Measurements from ENCODE around the gene DEGS1. TPM values are rescaled to one million over a fixed set of nuclear protein-coding genes. Genes with fewer than 3 reads are reported as not detected.

The DEGS1 gene
- total RNA-seq, 1 experiment from 2014 or later = 92.2 TPM

DNA sequence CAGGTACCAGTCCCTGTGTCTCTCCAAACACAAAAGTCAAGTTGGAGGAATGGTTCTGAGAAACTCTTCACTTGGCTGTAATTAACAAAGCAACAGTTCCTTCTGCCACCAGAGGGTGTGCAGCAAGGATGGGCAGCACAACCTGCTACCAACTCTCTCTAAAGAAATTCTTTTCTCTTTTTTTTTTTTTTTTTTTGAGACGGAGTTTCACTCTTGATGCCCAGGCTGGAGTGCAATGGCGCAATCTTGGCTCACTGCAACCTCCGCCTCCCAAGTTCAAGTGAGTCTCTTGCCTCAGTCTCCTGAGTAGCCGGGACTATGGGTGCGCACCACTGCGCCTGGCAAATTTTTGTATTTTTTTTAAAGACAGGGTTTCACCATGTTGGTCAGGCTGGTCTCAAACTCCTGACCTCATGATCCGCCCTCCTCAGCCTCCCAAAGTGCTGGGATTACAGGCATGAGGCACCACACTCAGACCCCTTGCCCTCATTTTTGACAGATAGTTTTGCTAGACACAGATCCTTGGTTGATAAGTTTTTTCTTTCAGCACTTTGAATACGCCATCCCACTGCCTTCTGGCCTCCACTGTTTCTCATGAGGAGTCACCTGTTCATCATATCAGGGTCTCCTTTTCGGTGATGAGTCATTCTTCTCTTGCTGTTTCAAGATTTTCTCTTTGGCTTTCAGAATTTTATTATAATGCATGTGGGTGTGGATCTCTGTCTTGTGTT is 12.1 kb upstream of the DEGS1 start:
- no peaks in the 10 kb centered on the region for H3K9me3 ChIP-seq (replicated peaks)
- no peak overlapping the region for H3K4me3 ChIP-seq
- no peaks in the 10 kb centered on the region; the same call in 1 of the 2 replicates for H3K4me1 ChIP-seq
- no peaks in the 10 kb centered on the region for H3K27me3 ChIP-seq
- no peak overlapping the region for H3K27ac ChIP-seq
- H3K36me3 ChIP-seq = no peaks in the 10 kb centered on the region
- DNase-seq = no peak

DNA sequence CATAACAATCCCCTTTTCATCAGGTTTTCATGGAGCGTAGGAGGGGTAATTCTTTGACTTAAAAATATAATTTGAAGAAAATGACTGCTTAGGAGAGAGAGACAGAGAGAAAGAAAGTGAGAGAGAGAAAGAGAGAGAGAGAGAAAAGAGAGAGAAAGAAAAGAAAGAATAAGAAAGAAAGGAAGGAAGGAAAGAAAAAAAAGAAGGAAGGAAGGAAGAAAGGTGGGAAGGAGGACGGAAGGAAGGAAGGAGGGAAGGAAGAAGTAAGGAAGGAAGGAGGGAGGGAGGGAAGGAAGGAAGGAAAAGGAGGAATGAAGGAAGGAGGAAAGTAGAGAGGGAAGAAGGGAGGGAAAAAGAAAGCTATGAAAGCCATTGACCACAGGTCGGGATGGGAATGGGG is 10.8 kb upstream of the DEGS1 start:
- Histone ChIP-seq H3K27me3 (no peaks in the 10 kb centered on the region), H3K27ac (no peak overlapping the region), H3K4me1 (no peaks in the 10 kb centered on the region; the same call in 1 of the 2 replicates), H3K36me3 (no peaks in the 10 kb centered on the region), H3K4me3 (no peak overlapping the region), H3K9me3 (replicated peaks) (no peaks in the 10 kb centered on the region)
- DNase-seq = no peak

DNA sequence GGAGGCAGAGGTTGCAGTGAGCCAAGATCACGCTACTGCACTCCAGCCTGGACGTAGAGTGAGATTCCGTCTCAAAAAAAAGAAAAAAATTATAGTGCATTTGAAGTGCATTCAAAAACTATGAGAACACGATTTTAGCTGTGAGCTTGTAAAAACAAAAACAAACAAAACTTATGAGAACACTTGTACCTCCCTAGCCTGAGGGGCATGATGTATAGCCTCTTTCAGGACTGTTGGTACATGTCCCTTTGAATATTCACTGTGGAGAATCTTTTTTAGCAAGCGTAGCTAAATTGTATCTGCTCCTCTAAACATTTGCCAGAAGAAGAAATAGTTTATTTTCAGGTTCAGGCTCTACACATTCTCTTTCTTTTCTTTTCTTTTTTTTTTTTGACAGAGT is 9.5 kb upstream of the DEGS1 start:
- Histone ChIP-seq H3K27ac (no peak overlapping the region), H3K4me3 (no peak overlapping the region), H3K36me3 (no peaks in the 10 kb centered on the region), H3K27me3 (no peaks in the 10 kb centered on the region), H3K4me1 (no peaks in the 10 kb centered on the region; the same call in 1 of the 2 replicates), H3K9me3 (replicated peaks) (no peaks in the 10 kb centered on the region)
- no peak for DNase-seq

DNA sequence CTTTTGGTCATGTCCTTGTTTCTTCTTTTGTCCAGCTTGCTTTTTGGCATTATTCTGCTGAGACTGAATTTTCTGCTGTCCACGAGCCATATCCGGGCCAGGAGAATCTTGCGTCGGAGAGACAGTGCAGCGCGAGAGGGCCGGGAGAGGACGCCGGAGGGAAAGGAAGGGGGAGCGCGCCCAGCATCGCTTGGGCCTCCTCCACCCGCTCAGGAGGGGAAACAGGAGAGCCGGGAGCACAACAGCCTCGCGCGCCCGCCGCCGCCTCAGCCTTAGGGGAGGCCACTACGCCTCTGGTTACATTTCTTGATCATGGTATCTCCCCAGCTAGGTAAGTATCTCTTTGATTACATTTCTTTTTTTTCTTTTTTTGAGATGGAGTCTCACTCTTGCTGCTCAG is 7.4 kb upstream of the DEGS1 start:
- no peak overlapping the region for H3K4me3 ChIP-seq
- H3K9me3 ChIP-seq (replicated peaks) = no peaks in the 10 kb centered on the region
- H3K4me1 ChIP-seq = no peaks in the 10 kb centered on the region; the same call in 1 of the 2 replicates
- H3K27me3 ChIP-seq = no peaks in the 10 kb centered on the region
- H3K27ac ChIP-seq = no peak overlapping the region
- DNase-seq = no peak
- H3K36me3 ChIP-seq = no peaks in the 10 kb centered on the region

DNA sequence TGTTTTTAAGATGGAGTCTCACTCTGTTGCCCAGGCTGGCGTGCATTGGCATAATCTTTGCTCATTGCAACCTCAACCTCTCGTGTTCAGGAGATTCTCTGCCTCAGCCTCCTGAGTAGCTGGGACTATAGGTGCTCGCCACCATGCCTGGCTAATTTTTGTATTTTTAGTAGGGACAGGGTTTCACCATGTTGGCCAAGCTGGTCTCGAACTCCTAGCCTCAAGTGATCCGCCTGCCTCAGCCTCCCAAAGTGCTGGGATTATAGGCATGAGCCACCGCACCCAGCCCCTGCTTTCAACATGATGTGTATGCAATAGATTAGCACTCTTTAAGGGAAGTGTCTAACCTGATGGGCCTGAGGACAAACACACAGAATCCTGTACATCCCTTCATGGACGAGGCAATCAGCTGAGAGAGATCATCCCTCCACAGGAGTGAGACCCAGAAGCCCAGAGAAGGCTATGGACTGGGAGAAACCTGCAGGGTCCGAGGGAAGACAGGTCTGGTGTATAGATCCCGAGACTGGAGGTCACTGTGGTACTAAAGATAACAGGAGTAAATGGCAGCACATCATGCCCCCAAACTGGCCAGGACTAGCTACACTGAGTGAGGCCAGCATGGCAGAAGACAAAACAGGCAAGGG is 5.6 kb upstream of the DEGS1 start:
- Histone ChIP-seq H3K9me3 (replicated peaks) (no peaks in the 10 kb centered on the region), H3K27ac (no peak overlapping the region), H3K4me1 (no peaks in the 10 kb centered on the region), H3K36me3 (no peaks in the 10 kb centered on the region), H3K4me3 (no peak overlapping the region), H3K27me3 (no peaks in the 10 kb centered on the region)
- no peak for DNase-seq

DNA sequence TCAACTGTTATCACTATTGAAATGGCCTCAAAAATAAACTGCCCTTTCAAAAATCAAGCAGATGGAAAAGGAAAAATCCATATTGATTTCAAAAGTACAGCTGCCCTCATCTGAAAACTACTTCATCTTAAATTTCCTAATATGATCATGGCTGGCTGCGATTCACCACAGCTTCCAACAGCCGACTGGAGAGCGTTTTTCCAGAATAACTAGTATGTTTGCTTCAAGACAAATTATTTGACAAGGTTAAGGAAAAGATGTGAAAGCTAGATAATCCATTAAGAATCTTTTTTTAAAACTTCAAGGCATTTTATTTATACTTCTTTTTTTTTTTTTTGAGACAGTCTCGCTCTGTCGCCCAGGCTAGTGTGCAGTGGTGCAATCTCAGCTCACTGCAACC is 4.1 kb upstream of the DEGS1 start:
- H3K4me3 ChIP-seq = no peak overlapping the region
- no peaks in the 10 kb centered on the region for H3K36me3 ChIP-seq
- no peak for DNase-seq
- H3K27ac ChIP-seq = no peak overlapping the region
- H3K9me3 ChIP-seq (replicated peaks) = no peaks in the 10 kb centered on the region
- H3K27me3 ChIP-seq = no peaks in the 10 kb centered on the region
- H3K4me1 ChIP-seq = no peaks in the 10 kb centered on the region

DNA sequence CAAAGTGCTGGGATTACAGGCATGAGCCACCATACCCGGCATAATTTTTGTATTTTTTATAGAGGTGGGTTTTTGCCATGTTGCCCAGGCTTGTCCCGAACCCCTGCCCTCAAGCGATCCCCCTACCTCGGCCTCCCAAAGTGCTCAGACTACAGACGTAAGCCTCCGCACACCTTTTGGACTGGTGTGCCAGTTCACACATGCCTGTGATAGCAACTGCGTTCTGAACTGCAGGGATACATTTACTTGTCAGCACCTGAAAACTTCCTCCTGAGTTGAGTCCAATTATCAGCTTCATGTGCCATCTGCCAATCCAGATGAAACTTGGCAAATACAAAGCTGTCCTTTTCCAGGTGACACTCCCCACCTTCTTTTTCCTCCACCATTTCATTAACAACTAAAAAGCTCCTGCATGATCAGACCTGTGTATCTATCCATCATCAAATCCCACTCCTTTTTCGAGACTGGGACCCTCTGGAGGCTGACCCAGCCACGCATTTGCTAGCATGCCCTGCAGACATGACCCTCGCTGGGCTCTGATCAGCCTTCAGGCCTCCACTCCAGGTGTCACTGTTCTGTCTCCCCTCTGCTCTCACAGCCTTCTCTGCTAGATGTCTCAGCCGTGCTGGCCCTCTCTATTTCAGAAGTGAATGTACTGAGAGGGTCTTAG is 2.1 kb upstream of the DEGS1 start:
- no peak for DNase-seq
- no peak overlapping the region for H3K4me3 ChIP-seq
- H3K27ac ChIP-seq = no peak overlapping the region
- no peaks in the 10 kb centered on the region for H3K36me3 ChIP-seq
- no peaks in the 10 kb centered on the region for H3K27me3 ChIP-seq
- no peaks in the 10 kb centered on the region for H3K9me3 ChIP-seq (replicated peaks)
- no peaks in the 10 kb centered on the region for H3K4me1 ChIP-seq

DNA sequence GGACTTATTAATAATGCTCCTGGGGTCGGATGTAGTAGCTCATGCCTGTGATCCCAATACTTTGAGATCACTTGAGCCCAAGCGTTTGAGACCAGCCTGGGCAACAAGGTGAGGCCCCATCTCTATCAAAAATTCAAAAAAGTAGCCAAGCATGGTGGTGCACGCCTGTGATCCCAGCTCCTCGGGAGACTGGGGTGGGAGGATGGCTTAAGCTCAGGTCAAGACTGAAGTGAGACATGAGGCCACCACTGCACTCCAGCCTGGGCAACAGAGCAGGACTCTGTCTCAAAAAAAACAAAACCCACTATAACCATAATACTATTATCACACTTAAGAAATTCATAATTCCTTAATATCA is 1.6 kb upstream of the DEGS1 start:
- no peaks in the 10 kb centered on the region for H3K27me3 ChIP-seq
- H3K4me1 ChIP-seq = no peaks in the 10 kb centered on the region
- no peak for DNase-seq
- H3K9me3 ChIP-seq (replicated peaks) = no peaks in the 10 kb centered on the region
- no peak overlapping the region for H3K27ac ChIP-seq
- no peak overlapping the region for H3K4me3 ChIP-seq
- peaks cover 3% of the 10 kb centered on the region; the same call in 1 of the 2 replicates for H3K36me3 ChIP-seq

DNA sequence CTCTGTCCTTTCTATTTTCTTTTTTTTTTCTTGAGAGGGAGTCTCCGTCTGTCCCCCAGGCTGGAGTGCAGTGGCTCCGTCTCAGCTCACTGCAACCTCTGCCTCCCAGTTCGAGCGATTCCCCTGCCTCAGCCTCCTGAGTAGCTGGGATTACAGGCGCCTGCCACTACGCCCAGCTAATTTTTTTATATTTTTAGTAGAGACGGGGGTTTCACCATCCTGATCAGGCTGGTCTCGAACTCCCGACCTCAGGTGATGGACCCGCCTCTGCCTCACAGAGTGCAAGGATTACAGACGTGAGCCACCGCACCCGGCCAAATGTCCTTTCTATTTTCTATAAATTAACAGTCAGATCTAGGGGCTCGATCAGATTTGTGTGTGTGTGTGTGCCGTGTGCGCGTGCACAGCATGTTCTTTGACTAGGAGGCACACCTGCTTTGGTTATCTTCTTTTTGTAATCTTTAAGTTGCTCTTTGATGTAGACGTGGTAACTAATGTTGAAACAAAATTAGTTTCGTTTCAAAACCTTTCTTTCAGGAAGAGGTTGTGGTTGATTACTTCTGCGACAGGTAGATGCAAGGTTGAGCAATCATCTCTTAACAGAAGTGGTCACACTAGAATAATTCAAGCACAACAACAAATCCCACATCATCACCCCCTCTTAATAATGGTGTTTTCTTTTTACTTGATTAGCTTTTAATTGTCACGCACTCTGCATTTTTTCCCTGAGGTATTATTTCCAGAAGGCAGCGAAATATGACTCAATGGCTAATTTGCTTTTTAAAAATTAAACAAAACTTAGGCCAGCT is 779 bp upstream of the DEGS1 start:
- DNase-seq = no peak
- H3K4me1 ChIP-seq = no peaks in the 10 kb centered on the region
- H3K27ac ChIP-seq = peak overlapping the region; percentile 77

DNA sequence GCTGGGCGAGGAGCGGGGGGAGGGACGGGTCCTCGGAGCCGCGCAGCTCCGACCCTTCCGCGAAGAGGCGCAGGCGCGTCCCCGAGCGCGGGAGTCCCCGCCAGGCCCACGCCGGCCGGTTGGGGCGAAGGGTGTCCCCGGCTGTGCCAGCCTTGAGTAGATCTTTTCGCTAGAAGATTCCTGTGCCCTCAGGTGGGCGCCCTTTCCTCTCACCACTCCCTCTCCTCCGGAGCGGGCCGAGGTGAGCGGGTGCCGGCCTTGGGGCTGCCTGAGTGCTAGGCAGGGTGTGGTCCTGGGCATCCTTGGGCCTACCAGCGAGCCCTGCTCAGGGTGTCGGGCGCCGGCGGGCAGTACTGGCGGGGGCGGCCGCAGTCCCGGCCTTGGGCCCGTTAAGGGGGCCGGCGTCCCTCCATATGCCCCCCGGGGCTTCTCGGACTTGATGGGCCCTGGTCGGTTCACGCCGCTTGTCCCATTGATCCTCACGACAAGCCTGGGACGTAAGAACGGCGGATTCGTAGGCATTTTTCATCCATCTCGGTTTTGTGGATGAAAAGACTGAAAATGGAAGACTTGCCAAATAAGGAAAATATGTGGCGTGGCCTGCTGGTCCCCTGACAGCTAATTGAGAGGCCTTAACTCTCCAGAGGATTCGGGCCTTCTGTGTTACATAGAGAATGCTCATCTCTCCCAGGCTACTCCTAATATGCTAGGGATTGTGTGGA is 712 bp downstream of the DEGS1 start:
- H3K36me3 ChIP-seq = peaks cover 19% of the 10 kb centered on the region
- peak; percentile 77 to 78 for DNase-seq
- H3K4me3 ChIP-seq = peak overlapping the region; percentile 77
- 0 out of 2 replicates have a peak, but pooled peaks cover 3% of the 10 kb centered on the region for H3K9me3 ChIP-seq (replicated peaks)
- no peaks in the 10 kb centered on the region for H3K4me1 ChIP-seq
- no peaks in the 10 kb centered on the region for H3K27me3 ChIP-seq
- peak overlapping the region; percentile 77 for H3K27ac ChIP-seq

More for the DNA sequence above, 779 bp upstream of the DEGS1 start:
- peak overlapping the region; percentile 77 for H3K4me3 ChIP-seq
- H3K27me3 ChIP-seq = no peaks in the 10 kb centered on the region
- no peaks in the 10 kb centered on the region for H3K9me3 ChIP-seq (replicated peaks)
- peaks cover 7% of the 10 kb centered on the region; the same call in 1 of the 2 replicates for H3K36me3 ChIP-seq

DNA sequence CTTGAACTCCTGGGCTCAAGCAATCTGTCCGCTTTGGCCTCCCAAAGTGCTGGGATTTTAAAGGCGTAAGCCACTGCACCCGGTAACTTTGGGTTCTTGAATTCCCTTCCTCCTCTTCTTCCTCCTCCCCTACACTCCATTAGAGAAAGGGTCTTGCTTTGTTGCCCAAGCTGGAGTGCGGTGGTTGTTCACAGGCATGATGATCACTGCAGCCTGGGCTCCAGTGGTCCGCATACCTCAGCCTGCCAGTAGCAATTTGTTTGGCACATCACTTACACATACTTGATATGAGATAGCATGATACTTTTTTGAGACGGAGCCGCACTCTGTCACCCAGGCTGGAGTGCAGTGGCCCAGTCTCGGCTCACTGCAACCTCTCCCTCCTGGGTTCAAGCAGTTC is 2.2 kb downstream of the DEGS1 start:
- Histone ChIP-seq H3K9me3 (replicated peaks) (0 out of 2 replicates have a peak, but pooled peaks cover 3% of the 10 kb centered on the region), H3K27me3 (no peaks in the 10 kb centered on the region), H3K27ac (no peak overlapping the region), H3K4me3 (no peak overlapping the region), H3K36me3 (peaks cover 33% of the 10 kb centered on the region), H3K4me1 (no peaks in the 10 kb centered on the region)
- DNase-seq = no peak

DNA sequence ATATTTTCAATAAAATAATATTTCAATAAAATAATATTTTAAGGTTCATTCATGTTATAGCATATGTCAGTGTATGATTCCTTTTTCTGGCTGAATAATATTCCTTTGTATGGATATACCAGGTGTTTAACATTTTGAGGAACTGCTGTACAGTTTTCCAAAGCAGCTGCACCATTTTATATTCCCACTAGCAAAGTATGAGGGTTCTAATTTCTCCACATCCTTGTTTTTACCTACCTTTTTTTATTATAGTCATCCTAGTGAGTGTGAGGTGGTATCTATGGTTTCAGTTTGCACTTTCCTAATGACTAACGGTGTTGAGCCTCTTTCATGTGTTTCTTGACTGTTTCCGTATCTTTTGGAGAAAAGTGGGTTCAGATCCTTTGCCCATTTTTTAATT is 5.2 kb downstream of the DEGS1 start:
- H3K36me3 ChIP-seq = peaks cover 56% of the 10 kb centered on the region
- no peaks in the 10 kb centered on the region for H3K27me3 ChIP-seq
- H3K4me3 ChIP-seq = no peak overlapping the region
- no peak for DNase-seq
- no peak overlapping the region for H3K27ac ChIP-seq
- H3K4me1 ChIP-seq = no peaks in the 10 kb centered on the region
- H3K9me3 ChIP-seq (replicated peaks) = 0 out of 2 replicates have a peak, but pooled peaks cover 3% of the 10 kb centered on the region

DNA sequence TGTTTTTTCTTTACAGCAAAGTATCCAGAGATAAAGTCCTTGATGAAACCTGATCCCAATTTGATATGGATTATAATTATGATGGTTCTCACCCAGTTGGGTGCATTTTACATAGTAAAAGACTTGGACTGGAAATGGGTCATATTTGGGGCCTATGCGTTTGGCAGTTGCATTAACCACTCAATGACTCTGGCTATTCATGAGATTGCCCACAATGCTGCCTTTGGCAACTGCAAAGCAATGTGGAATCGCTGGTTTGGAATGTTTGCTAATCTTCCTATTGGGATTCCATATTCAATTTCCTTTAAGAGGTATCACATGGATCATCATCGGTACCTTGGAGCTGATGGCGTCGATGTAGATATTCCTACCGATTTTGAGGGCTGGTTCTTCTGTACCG is 6.5 kb downstream of the DEGS1 start:
- Histone ChIP-seq H3K4me1 (no peaks in the 10 kb centered on the region), H3K9me3 (replicated peaks) (0 out of 2 replicates have a peak, but pooled peaks cover 3% of the 10 kb centered on the region), H3K36me3 (peaks cover 67% of the 10 kb centered on the region), H3K4me3 (no peak overlapping the region), H3K27me3 (no peaks in the 10 kb centered on the region), H3K27ac (no peak overlapping the region)
- no peak for DNase-seq

Measured in SJCRH30 (cell line).